Activated gamma-delta T cell treated with anti-CD3 and anti-CD28 coated beads, Interleukin-2, amount 50 U/mL, for 16 hours (primary cell): ENCODE measurements around the gene CACNA2D2.

Experiments used
- DNase-seq: peaks from one replicate; pipeline ENCODE4 v3.0.0-alpha.2; 2020; ENCODE audit warnings: low read depth

Gene CACNA2D2

GRCh38 chr3:50393061-50393460 lies 110.4 kb downstream of the CACNA2D2 start:
- DNase-seq = no peak

GRCh38 chr3:50392101-50392715 lies 111.2 kb downstream of the CACNA2D2 start:
- DNase-seq = no peak

DNA sequence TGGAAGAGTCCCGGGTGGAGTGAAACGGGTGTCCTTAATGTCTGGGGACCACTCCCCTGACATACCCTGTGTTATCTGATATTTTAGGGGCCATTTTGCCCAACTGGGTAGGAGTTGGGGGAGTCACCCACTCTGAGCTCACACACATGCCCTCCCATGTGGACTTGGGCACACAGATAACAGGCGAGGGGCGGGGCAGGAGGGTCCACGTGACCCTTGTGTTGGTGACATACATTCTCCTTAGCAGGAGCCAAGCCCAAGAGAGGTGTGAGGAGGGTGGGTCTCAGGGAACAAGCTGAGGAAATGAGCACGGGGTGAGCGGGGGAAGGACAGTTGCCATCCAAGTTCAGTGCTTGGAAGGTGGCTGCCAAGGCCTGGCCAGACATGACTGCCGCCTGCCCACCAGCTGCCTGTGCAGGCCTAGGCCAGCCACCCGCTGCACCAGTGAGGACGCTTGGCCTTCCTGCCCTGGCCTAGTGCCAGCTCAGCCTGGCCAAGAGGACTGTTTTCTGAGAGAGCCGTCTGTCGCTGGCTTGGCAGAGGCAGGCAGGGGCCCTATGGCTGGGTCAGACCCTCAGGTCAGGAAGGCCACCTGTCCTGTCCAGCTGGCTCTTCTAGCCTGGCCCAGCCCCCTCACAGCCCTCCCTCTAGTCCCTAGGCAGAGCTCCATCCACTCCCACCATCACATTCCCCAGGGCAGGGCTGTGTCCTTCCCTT lies 112.8 kb downstream of the CACNA2D2 start:
- DNase-seq = no peak

DNA sequence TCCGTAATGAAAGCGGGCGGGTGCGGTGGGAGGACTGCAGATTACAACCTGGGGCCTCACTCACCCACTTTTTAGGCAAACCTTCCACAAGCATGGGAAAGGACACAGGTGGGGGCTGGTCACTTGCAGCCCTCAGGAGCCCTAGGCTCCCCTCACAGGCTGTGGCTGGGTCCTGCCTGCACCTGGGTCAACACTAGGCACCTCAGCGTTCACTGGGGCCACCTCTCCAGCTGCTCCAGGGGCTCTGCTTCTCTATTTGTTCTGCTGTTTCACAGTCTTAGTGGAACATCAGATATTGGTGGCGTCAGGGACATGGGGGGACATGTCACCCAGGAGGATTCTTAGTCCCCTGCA lies 114.0 kb downstream of the CACNA2D2 start:
- no peak for DNase-seq

GRCh38 chr3:50388720-50389413 lies 114.6 kb downstream of the CACNA2D2 start:
- no peak for DNase-seq

DNA sequence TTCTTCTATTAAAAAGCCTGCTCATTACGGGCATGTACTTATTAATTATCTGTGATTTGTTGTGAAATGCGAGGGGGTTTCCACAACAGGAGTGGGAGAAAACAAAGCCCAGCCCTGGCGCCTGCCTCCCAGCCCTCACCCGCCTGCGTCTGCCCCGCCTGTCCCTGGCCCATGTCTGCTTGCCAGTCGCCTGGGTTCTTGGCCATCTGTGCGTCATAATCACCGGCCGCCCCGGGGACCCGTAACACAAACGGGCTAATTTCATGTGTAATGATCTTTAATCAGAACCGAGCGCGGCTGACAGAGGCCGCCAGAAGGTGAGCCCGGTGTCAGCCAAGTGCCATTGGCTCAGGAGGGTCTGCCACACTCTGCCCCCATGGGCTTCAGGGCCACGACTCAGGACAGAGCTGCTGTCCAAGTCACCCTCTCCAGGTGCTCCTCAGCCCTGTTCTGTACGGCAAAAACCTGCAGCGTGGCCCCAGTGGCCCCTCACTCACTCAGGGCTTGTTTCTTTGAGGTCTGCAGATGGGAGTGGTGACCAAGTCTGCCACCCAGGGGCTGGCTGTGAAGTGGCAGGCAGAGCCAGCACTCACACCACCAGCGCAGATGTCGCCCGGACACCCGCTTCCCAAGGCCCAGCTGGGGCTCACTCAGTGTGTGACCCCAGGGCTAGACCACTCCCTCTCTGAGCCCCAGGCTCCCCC lies 115.3 kb downstream of the CACNA2D2 start:
- no peak for DNase-seq

- DNase-seq = no peak
Observed at GRCh38 chr3:50385754-50386153, 117.7 kb downstream of the CACNA2D2 start.

GRCh38 chr3:50383750-50384149 lies 119.7 kb downstream of the CACNA2D2 start:
- DNase-seq = no peak

- no peak for DNase-seq
Observed at GRCh38 chr3:50382722-50383121, 120.7 kb downstream of the CACNA2D2 start.

DNA sequence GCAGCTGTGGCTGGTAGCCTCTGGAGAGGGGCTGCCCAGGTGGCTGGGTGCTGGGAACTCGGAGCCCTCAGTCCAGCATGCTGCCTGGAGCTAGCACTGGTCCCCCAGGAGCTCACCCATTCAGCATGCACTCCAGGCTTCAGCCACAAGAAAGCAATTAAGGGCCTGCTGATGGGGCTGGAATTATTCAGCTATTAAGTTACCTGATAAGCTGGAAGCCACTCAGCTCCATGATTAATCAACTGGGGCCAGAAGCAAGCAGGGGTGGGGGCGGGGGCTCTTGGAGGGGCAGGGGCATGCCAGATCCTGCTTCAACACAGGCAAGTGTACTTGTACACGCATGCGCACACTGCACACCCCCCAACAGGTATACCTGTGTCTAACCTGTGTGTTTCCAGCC lies 122.1 kb downstream of the CACNA2D2 start:
- DNase-seq = no peak

DNA sequence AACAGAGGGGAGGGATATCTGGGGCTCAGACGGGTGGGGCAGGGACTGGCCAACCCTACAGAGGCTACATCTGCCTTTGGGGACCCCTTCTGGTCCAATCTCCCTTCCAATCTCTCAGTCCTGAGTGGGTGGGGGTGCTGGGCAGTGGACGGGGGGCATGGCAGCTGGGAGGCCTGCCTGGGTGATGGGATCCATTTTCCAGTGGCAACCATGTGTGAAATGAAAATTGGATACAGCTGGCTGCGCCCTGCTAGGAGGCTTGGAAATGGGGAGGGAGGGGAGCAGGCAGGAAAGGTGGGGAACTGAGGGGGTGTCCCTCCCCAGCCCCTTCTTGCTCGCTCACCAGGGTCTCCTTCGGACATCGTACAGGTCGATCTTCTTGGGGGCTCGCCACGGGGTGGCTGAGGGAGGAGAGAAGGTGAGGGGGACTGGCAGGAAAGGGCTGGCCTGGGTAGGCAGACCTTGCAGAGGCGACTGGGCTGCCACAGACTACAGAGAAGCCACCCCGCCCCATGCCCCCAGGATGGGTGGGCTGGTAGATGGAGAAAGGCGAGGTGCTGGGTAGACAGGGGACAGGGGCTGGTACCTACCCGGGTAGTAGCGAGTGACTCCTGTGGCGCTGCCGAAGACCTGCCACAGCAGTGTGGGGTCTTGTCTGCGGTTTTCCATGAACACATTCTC lies 122.9 kb downstream of the CACNA2D2 start:
- DNase-seq = no peak

DNA sequence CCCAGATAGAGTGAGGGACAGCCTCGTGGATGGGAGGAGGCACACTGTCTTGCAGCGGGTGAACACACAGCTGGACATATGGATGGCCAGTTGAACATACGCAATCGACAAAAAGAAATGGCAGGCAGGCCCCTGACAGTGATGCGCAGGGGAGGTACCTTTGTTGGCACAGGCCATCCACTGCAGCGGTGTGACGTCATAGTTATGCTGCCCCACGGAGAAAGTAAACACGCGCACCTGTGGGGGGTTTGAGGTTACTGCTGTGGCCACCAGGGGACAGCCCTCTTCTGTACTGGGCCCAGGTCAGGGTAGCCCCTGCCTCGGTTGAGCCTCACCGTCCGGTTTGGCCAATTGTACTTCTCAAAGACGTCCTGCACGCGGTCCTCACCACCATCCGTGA lies 124.7 kb downstream of the CACNA2D2 start:
- DNase-seq = no peak

- no peak for DNase-seq
Observed at GRCh38 chr3:50378024-50378423, 125.4 kb downstream of the CACNA2D2 start.

DNA sequence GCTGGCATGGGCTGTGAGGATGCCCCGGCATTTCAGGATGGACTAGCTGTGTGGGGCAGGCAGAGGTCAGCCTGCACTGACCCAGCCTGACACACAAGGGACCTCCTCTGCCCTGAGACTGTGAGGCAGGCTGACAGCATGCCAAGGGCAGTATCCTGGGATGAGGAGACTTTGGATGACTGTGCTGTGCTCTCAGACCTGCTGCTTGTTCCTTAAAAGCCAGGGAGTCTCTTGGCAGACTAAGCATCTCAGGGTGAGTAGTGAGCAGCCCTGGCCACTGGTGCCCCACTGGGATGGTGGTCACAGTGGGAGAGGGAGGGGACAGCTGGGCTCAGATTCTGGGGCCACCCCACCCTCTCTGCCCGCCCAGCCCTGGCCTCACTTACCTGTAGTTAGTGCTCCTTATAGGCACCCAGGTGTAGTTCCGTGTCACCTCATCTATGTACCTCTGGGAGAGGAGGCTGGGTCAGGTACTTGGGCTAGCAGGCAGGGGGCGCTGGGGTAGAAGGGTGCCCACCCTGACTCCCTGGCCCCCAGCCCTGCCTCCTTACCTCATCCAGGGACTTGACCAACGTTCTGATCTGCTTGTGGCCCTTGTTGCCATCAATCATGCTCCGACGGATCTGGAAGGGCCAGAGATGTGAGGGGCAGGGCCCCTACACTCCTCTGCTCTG lies 128.0 kb downstream of the CACNA2D2 start:
- no peak for DNase-seq

GRCh38 chr3:50374363-50375257 lies 128.8 kb downstream of the CACNA2D2 start:
- DNase-seq = no peak

- DNase-seq = no peak
Observed at GRCh38 chr3:50373146-50374051, 130.0 kb downstream of the CACNA2D2 start.

GRCh38 chr3:50372349-50372748 lies 131.1 kb downstream of the CACNA2D2 start:
- no peak for DNase-seq

DNA sequence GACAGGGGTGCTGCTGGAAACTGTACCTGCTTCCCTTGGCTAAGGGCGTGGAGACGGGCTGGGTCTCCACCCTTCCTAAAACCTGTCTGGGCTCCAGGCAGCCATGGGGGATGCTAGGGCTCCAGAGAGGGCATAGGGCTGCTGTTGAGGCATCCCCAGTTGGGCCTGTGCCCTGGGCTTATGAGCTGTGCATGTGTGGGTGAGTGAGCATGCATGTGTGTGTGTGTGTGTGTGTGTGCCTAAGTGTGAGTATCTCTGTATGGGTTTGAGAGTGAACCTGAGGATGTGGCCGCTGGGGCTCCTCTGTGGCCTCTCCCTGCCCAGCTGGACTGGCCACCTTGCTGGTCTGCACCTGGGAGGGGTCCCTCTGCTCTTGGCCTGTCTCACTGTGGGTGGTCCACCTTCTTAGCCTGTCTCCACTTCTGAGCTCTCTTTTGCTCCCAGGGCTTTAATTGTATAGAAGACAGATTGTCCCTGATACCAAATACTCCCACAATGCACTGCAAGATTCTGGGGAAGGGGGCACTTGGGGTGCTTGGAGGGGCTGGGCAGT lies 132.2 kb downstream of the CACNA2D2 start:
- DNase-seq = no peak

DNA sequence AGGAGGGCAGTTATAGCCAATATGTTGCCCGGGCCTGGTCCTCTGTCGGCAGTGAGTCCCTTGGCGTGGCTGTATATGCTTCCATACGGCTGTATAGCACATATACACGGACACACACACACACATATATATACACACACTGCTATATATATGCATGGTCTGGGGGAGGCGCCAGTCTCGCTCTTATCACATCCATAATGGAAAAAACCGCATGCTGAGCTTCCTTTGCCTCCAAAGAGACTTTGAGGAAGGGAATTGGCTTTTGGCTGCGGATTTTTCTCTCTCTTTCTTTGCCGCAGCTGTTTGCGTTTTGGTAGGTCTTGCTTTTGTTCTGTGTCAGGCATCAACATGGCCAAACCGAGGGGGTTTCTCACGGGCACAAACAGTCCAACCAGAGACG lies 132.8 kb downstream of the CACNA2D2 start:
- DNase-seq = no peak
